ENCODE measurements around the gene SLC4A4.

SLC4A4 gene

GRCh38 chr4:71501992-71502391 is 163.2 kb downstream of the SLC4A4 start:
- H3K4me1 Mint-ChIP-seq = no peaks in the 10 kb centered on the region

GRCh38 chr4:71518283-71518989 is 179.6 kb downstream of the SLC4A4 start:
- H3K4me3 Mint-ChIP-seq = no peak overlapping the region

More at GRCh38 chr4:71501992-71502391, 163.2 kb downstream of the SLC4A4 start:
- no peak for DNase-seq (ENCODE audit: low spot score in 2 of 2)
- no peak overlapping the region for H3K4me3 Mint-ChIP-seq
- no peaks in the 10 kb centered on the region for H3K36me3 Mint-ChIP-seq
- no peak overlapping the region for H3K27ac Mint-ChIP-seq
- H3K9me3 Mint-ChIP-seq = no peaks in the 10 kb centered on the region
- no peak for ATAC-seq

GRCh38 chr4:71520308-71520707 is 181.5 kb downstream of the SLC4A4 start:
- DNase-seq (ENCODE audit: low spot score in 2 of 2) (no peak), ATAC-seq (peak; percentile 42)
- no peak overlapping the region for H3K27ac Mint-ChIP-seq
- no peaks in the 10 kb centered on the region for H3K4me1 Mint-ChIP-seq
- H3K9me3 Mint-ChIP-seq = peaks cover 4% of the 10 kb centered on the region
- H3K36me3 Mint-ChIP-seq = no peaks in the 10 kb centered on the region
- no peak overlapping the region for H3K4me3 Mint-ChIP-seq

More at GRCh38 chr4:71518283-71518989, 179.6 kb downstream of the SLC4A4 start:
- ATAC-seq (peak; percentile 11), DNase-seq (ENCODE audit: low spot score in 2 of 2) (no peak)
- no peaks in the 10 kb centered on the region for H3K4me1 Mint-ChIP-seq
- H3K27ac Mint-ChIP-seq = no peak overlapping the region
- H3K36me3 Mint-ChIP-seq = no peaks in the 10 kb centered on the region
- peaks cover 4% of the 10 kb centered on the region for H3K9me3 Mint-ChIP-seq

GRCh38 chr4:71520850-71521249 is 182.0 kb downstream of the SLC4A4 start:
- ATAC-seq (no peak), DNase-seq (ENCODE audit: low spot score in 2 of 2) (no peak)
- Mint-ChIP-seq H3K4me3 (no peak overlapping the region), H3K9me3 (peaks cover 4% of the 10 kb centered on the region), H3K27ac (no peak overlapping the region), H3K4me1 (no peaks in the 10 kb centered on the region), H3K36me3 (no peaks in the 10 kb centered on the region)

GRCh38 chr4:71524756-71525155 is 185.9 kb downstream of the SLC4A4 start:
- no peaks in the 10 kb centered on the region for H3K9me3 Mint-ChIP-seq
- H3K4me3 Mint-ChIP-seq = no peak overlapping the region
- H3K36me3 Mint-ChIP-seq = no peaks in the 10 kb centered on the region
- ATAC-seq = no peak
- DNase-seq (ENCODE audit: low spot score in 2 of 2) = no peak
- H3K4me1 Mint-ChIP-seq = no peaks in the 10 kb centered on the region
- H3K27ac Mint-ChIP-seq = no peak overlapping the region

GRCh38 chr4:71526637-71527406 is 188.0 kb downstream of the SLC4A4 start:
- Mint-ChIP-seq H3K27ac (no peak overlapping the region), H3K4me3 (no peak overlapping the region), H3K9me3 (no peaks in the 10 kb centered on the region), H3K36me3 (no peaks in the 10 kb centered on the region), H3K4me1 (no peaks in the 10 kb centered on the region)
- DNase-seq (ENCODE audit: low spot score in 2 of 2) (no peak), ATAC-seq (no peak)

- ATAC-seq (no peak), DNase-seq (ENCODE audit: low spot score in 2 of 2) (no peak)
- peaks cover 7% of the 10 kb centered on the region for H3K36me3 Mint-ChIP-seq
- H3K9me3 Mint-ChIP-seq = no peaks in the 10 kb centered on the region
- no peaks in the 10 kb centered on the region for H3K4me1 Mint-ChIP-seq
- no peak overlapping the region for H3K4me3 Mint-ChIP-seq
- no peak overlapping the region for H3K27ac Mint-ChIP-seq
These were observed 193.6 kb downstream of the SLC4A4 start for GRCh38 chr4:71532407-71532806.

- DNase-seq (ENCODE audit: low spot score in 2 of 2) (no peak), ATAC-seq (no peak)
- Mint-ChIP-seq H3K27ac (no peak overlapping the region), H3K4me3 (no peak overlapping the region), H3K4me1 (no peaks in the 10 kb centered on the region), H3K9me3 (no peaks in the 10 kb centered on the region), H3K36me3 (peaks cover 7% of the 10 kb centered on the region)
These were observed 194.3 kb downstream of the SLC4A4 start for GRCh38 chr4:71533121-71533520.

GRCh38 chr4:71537551-71538065 is 198.8 kb downstream of the SLC4A4 start:
- no peak overlapping the region for H3K27ac Mint-ChIP-seq

GRCh38 chr4:71538528-71538927 is 199.7 kb downstream of the SLC4A4 start:
- Mint-ChIP-seq H3K36me3 (peaks cover 7% of the 10 kb centered on the region), H3K4me1 (no peaks in the 10 kb centered on the region), H3K9me3 (no peaks in the 10 kb centered on the region), H3K27ac (no peak overlapping the region), H3K4me3 (no peak overlapping the region)
- ATAC-seq = no peak
- no peak for DNase-seq (ENCODE audit: low spot score in 2 of 2)

More at GRCh38 chr4:71537551-71538065, 198.8 kb downstream of the SLC4A4 start:
- Mint-ChIP-seq H3K36me3 (peaks cover 7% of the 10 kb centered on the region), H3K4me3 (no peak overlapping the region), H3K9me3 (no peaks in the 10 kb centered on the region), H3K4me1 (no peaks in the 10 kb centered on the region)
- ATAC-seq (no peak), DNase-seq (ENCODE audit: low spot score in 2 of 2) (no peak)

- Mint-ChIP-seq H3K36me3 (no peaks in the 10 kb centered on the region), H3K27ac (no peak overlapping the region), H3K4me3 (no peak overlapping the region), H3K4me1 (no peaks in the 10 kb centered on the region), H3K9me3 (no peaks in the 10 kb centered on the region)
- ATAC-seq = no peak
- DNase-seq (ENCODE audit: low spot score in 2 of 2) = no peak
These were observed 202.0 kb downstream of the SLC4A4 start for GRCh38 chr4:71540749-71541269.

GRCh38 chr4:71541541-71541940 is 202.7 kb downstream of the SLC4A4 start:
- Mint-ChIP-seq H3K36me3 (no peaks in the 10 kb centered on the region), H3K9me3 (no peaks in the 10 kb centered on the region), H3K4me1 (no peaks in the 10 kb centered on the region), H3K4me3 (no peak overlapping the region), H3K27ac (no peak overlapping the region)
- ATAC-seq = no peak
- DNase-seq (ENCODE audit: low spot score in 2 of 2) = no peak

- no peak overlapping the region for H3K4me3 Mint-ChIP-seq
- no peaks in the 10 kb centered on the region for H3K36me3 Mint-ChIP-seq
- no peak for ATAC-seq
- DNase-seq (ENCODE audit: low spot score in 2 of 2) = no peak
- H3K27ac Mint-ChIP-seq = no peak overlapping the region
- no peaks in the 10 kb centered on the region for H3K4me1 Mint-ChIP-seq
- no peaks in the 10 kb centered on the region for H3K9me3 Mint-ChIP-seq
These were observed 206.3 kb downstream of the SLC4A4 start for GRCh38 chr4:71545168-71545567.

- DNase-seq (ENCODE audit: low spot score in 2 of 2) (no peak), ATAC-seq (no peak)
- Mint-ChIP-seq H3K4me3 (no peak overlapping the region), H3K4me1 (no peaks in the 10 kb centered on the region), H3K27ac (no peak overlapping the region), H3K36me3 (no peaks in the 10 kb centered on the region), H3K9me3 (no peaks in the 10 kb centered on the region)
These were observed 210.8 kb downstream of the SLC4A4 start for GRCh38 chr4:71549516-71550160.
